Renal pelvis (tissue), 4 donors: ENCODE data around the gene COX6A2. TPM values are rescaled to one million over a fixed set of nuclear protein-coding genes. Genes with fewer than 3 reads are reported as not detected.
A peak's percentile ranks its signal among the peaks of the same experiment; 100 is the strongest.
"Not testable (repeated sequence)": the region's sequence is repeated elsewhere in the genome, so short reads cannot be mapped to it uniquely, and the experiment has no call there.

ENCODE experiments used
- DNase-seq: peaks from one replicate; pipeline ENCODE4 v3.0.0-alpha.2; 2013
- polyA plus RNA-seq, 3 donors: library from polyadenylated mRNA; unstranded; fragments of 120-200 nt; gene quantifications; one replicate each; pipeline ENCODE4 v1.2.1, GENCODE V29; 2013; ENCODE audit not compliant: insufficient read length in 3 of 3

Gene COX6A2
- polyA plus RNA-seq, 3 donors = 0.42 to 1.4 (median 1.1) TPM

DNA sequence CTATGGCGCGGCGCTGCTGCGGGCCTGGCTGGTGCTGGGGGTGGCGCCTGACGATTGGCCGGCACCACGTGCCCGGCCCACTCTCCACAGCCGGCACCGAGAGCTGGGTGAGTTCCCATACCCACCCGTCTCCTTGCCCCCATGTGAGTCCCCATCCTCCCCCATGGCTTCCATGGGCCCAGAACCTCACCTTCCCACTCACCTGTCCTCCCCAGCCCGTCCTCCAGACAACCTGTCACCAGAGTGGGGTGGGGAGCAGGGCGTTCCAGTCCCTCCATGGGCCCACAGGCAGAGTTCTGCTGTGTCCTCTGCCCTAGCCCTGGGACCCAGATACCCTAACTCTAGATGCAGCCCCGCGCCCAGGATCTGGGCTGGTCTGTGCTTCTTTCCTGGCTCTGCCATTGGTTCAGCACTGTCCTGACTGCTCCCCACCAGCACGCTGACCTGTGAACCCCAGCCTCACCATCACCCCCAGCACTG lies 36.7 kb upstream of the COX6A2 start:
- DNase-seq = no peak

- DNase-seq = no peak
Observed at GRCh38 chr16:31464348-31464769, 36.2 kb upstream of the COX6A2 start.

DNA sequence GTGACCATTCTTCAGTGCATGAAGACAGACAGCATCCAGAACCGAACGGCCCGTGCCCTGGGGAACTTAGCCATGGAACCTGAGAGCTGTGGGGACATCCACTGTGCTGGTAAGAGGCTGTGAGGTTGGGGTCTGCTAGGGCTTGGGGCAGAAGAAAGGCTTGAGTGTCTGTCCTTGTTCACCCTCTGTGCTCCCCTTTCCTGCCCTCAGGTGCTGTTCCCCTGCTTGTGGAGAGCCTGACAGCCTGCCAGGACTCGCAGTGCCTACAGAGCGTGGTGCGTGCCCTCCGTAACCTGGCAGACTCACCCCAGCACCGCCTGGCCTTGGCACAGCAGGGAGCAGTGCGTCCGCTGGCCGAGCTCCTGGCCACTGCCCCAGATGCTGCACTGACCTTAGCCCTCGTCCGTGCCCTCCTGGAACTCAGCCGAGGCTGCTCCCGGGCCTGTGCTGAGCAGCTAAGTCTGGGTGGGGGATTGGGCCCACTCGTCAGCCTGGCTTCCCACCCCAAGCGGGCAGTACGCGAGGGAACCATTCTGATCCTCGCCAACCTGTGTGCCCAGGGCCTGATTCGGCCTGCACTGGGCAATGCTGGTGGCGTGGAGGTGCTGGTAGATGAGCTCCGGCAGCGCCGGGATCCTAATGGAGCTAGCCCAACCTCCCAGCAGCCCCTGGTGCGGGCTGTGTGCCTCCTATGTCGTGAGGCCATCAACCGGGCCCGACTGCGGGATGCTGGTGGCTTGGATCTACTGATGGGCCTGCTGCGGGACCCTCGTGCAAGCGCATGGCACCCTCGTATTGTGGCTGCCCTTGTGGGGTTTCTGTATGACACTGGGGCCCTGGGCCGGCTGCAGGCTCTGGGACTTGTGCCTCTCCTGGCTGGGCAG lies 34.0 kb upstream of the COX6A2 start:
- DNase-seq = no peak

DNA sequence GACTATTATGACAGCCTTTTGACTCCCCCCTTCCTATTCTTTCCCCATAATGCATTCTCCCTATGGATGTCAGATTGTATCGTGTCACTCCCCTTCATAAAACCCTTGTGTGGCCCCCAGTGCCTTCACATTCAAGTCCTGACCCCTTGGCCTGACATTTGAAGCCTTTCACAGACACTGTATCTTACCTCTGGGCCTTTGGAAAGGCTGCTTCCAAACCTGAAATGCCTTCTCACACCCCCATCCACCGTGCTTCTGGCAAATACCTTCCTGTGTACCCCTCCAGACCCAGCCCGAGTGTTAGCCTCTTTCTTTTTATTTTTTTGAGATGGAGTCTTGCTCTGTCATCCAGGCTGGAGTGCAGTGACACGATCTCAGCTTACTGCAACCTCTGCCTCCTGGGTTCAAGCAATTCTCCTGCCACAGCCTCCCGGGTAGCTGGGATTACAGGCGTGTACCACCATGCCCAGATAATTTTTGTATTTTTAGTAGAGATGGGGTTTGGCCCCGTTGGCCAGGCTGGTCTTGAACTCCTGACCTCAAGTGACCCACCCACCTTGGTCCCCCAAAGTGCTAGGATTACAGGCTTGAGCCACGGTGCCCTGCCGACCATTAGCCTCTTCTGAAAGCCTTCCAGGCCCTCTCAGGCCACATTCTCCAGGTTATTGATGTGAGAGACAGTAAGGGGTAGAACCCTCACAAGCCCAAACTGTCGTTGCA lies 33.2 kb upstream of the COX6A2 start:
- no peak for DNase-seq

GRCh38 chr16:31460582-31461002 lies 32.4 kb upstream of the COX6A2 start:
- peak; percentile 48 for DNase-seq

DNA sequence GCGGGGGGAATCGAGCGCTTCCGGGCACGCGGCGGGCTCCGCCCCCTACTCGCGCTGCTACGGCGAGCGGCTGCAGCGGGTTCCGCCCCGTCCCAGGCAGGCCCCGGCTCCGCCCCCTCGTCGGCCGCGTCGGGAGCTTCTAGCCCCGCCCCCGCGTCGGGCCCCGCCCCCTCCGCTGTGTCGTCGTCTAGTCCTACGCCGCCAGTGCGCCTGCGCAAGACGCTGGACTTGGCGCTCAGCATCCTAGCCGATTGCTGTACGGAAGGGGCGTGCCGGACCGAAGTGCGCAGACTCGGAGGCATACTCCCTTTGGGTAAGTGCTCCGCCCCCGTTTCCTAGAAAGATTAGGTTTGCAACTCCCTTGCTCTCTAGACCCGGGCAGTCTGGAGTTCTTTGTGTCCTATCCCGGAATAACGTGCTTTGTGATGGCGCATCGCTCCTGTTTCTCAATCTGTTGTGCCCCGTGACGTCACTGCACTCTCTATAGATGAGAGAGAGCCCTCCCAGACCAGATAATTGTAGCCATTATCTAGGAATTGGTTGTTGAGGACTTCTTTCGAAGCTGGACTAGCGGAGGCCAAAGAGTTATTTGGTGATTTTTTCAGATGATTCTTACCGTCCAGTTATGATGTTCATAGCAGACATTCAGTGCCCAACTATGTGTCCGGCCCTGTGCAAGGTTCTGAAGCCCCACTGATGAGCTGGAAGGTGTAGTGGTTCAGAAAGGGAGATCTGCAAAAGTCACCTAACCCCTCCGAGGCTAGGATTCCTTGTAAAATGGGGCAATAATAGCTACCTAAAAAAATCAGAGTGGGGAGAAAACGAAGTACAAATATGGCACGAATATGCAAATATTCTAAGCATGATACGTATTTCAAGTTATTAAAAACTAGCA lies 31.8 kb upstream of the COX6A2 start:
- DNase-seq = peak; percentile 99

GRCh38 chr16:31458844-31459686 lies 30.9 kb upstream of the COX6A2 start, which contains the start of gene ARMC5:
TSS of gene ARMC5 (plus strand) at chr16:31459501. CDS start at chr16:31459525, 24 bp downstream.
- DNase-seq = peak; percentile 98

- DNase-seq = peak; percentile 40
Observed at GRCh38 chr16:31458073-31458843, 30.1 kb upstream of the COX6A2 start.

- no peak for DNase-seq
Observed at GRCh38 chr16:31456988-31457360, 28.8 kb upstream of the COX6A2 start.

- no peak for DNase-seq
Observed at GRCh38 chr16:31455601-31456314, 27.6 kb upstream of the COX6A2 start.

GRCh38 chr16:31453255-31454204 lies 25.4 kb upstream of the COX6A2 start:
- no peak for DNase-seq

DNA sequence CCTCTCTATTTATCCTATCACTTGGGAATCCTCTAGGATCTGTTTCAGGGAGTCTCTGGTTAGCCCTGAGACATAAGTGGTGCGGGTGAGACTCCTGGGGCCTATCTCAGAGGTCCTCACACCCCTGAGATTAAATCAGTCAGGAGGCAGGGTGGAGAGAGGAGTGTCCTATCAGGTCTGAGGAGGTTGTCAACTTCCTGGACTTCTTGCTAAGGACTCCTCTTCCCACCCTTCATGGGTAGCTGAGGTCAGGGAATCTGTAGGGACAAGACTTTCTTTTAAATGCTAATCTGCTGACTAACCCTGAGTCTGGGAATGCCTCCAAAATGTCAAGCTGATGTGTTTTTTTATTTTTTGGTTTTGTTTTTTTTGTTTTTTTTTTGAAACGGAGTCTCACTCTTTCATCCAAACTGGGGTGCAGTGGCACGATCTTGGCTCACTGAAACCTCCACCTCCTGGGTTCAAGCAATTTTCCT lies 24.5 kb upstream of the COX6A2 start:
- no peak for DNase-seq

DNA sequence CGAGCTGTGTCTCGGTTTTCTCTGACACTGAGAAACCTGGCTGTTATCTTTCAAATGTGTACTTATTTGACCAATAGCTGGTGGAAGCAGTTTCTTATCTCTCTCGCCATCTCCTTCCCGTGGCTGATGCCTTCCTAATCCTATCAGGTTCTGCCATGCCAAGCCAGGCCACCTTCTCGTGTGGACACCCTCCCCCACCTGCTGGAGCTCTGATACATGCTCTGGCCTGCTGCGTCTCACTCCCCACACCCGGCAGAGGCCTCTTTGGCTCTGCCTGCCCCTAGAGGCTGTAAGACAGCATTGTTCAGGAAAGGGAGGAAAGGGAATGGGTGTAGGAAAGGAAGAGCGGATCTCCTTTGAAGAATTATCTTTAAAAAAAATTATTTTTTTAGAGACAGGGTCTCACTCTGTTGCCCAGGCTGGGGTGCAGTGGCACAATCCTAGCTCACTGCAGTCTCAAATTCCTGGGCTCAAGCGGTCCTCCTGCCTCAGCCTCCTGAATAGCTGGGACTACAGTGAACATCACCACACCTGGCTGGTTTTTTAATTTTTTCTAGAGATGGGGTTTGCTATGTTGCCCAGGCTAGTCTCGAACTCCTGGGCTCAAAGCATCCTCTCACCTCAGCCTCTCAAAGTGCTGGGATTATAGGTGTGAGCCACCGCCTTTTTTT lies 23.7 kb upstream of the COX6A2 start:
- DNase-seq = peak; percentile 78

- DNase-seq = no peak
Observed at GRCh38 chr16:31451201-31451600, 23.0 kb upstream of the COX6A2 start.

- not testable (repeated sequence) for DNase-seq
Observed at GRCh38 chr16:31445931-31446330, 17.8 kb upstream of the COX6A2 start.

DNA sequence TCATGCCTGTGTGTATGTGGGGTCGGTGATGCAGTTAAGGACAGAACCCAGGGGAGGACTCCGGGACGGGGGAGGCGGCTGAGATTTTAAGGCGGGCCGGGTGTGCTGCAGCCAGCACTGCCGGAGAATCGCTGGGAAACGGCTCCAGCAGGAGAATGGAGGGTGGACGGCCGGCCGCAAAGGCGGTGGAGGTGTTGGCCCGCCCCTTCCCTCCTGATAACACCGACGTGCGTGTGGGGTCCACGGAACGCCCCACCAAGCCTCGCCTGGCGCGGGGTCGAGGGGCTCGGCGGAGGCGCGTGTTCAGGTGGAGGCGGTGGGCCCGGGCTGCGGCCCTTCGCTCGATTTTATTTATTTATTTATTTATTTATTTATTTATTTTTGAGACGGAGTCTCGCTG lies 13.8 kb upstream of the COX6A2 start:
- DNase-seq = no peak

DNA sequence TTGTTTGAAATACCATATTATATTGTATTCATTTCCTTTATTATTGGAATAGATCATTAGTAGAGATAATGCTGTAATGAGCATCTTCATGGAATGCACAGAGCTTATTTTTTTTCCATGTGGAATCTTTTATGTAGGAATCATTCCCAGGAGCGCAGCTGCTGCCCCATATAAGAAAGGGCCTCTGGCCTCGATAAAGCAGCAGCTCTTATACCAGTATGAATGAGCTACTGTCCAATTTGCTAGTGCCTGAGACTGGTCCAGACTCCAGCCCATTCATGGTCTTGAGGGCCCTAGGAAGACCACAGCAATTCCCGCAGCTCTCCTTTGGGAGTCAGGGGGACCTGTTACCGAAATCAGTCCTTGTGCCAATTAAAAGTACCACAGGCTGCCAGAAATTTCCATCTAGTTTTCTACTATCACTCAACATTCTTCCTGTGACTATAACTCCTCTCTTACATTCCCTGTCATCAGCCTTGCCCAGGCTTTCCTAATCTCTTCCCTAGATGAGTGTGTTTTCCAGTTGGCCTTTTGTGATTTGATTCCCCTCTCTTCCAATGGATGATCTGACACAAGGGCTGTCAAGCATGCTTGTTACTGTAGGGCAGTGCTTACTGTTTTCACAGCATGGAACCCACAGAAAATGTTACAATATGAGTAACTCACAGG lies 12.5 kb upstream of the COX6A2 start:
- no peak for DNase-seq
